H1 (cell line): ENCODE results near the gene OR1I1. TPM values are rescaled to one million over a fixed set of nuclear protein-coding genes. Genes with fewer than 3 reads are reported as not detected.

Experiments
- RNF2 ChIP-seq: fragments of 200-900, 300-1000 bp; sonication (generic); IDR thresholded peaks from 2 replicates; pipeline ENCODE4 v1.7.1; 2016; ENCODE audit warnings: borderline replicate concordance, low read depth, mild to moderate bottlenecking, antibody characterized with exemption, low read length; ENCODE audit not compliant: poor library complexity, severe bottlenecking; ENCODE audit errors: missing control alignments
- SRF ChIP-seq: IDR thresholded peaks from 2 replicates; pipeline ENCODE4 v1.6.1; 2011; ENCODE audit warnings: mild to moderate bottlenecking, low read depth, low read length, moderate library complexity
- polyA plus RNA-seq, 7 experiments: library from polyadenylated mRNA; depleted of rRNA in 3 of 7; stranded (reverse) in 5 of 7; unstranded in 2 of 7; fragments of >200 nt in 5 of 7; fragments of 200-250 nt in 2 of 7; gene quantifications; 1 replicate in 5 of 7; 2 replicates in 1 of 7; 4 replicates in 1 of 7; pipeline versions ENCODE4 v1.2.1 to v1.2.3, GENCODE V29; 2011 to 2013; ENCODE audit warnings: missing spikeins in 2 of 7, mixed read lengths in 2 of 7
- total RNA-seq: library from RNA; stranded (reverse); fragmentation: NEBNext Ultra II Directional; extraction: Animal tissue kit (Norgen Biotek cat#: 25700); gene quantifications from 2 replicates; pipeline ENCODE4 v1.2.1, GENCODE V29; 2021

The OR1I1 gene
- total and polyA plus RNA-seq, 2 of the 8 experiments (the other 6 are each of a cell fraction or from before 2014, with no cell fraction given): not detected

DNA sequence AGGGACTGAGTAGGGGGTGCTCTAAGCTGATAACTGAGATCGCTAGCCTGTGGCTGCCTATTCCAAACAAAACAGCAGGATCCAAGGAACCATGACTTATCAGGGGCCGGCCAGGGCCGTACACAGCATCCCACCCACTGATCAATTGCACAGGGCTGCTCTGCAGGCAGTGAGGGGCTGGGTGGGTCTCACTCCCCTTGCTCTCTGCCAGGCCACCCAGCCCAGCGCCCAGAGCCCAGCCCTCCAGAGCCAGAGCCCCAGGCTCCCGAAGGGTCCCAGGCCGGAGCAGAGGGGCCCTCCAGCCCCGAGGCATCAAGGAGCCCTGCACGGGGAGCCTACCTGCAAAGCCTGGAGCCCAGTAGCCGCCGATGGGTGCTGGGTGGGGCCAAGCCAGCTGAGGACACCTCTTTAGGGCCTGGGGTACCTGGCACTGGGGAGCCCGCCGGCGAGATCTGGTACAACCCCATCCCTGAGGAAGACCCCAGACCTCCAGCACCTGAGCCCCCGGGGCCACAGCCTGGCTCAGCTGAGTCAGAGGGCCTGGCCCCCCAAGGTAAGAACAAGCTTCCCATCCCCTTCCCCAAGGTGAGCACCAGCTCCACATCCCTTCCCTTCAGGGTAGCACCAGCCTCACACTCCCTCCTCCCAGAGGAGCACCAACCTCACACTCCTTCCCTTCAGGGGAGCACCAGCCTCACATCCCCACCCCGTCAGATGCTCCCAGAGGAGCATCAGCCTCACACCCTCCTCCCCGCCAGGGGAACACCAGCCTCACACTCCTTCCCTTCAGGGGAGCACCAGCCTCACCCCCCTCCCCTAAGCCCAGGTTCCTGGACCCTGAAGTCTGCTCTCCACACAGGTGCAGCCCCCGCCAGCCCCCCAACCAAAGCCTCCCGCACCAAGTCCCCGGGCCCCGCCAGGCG is 27.1 kb downstream of the OR1I1 start (continued):
- no peak for TF ChIP-seq SRF
- no peak for TF ChIP-seq RNF2
